Lower leg skin (tissue), 3 donors: ENCODE data around the gene NELL1.

Experiments
- POLR2A ChIP-seq, 2 donors: fragments of 450-650 bp; IDR thresholded peaks; one replicate each; pipeline ENCODE4 v1.6.1; 2016 to 2017; ENCODE audit warnings: antibody characterized with exemption in 2 of 2, mild to moderate bottlenecking in 1 of 2, moderate library complexity in 1 of 2
- TF ChIP-seq, protein P1 (sequence below), 3 donors: fragments of 450-650 bp; IDR thresholded peaks; one replicate each; pipeline ENCODE4 v1.5.1; 2016; ENCODE audit warnings: antibody characterized with exemption in 3 of 3, mild to moderate bottlenecking in 3 of 3, moderate library complexity in 2 of 3

GRCh38 chr11:20861322-20861721, 191.9 kb downstream of the NELL1 start:
- no peak for TF ChIP-seq POLR2A (IDR thresholded peaks at IDR 0.05)
- TF ChIP-seq, protein P1, sequence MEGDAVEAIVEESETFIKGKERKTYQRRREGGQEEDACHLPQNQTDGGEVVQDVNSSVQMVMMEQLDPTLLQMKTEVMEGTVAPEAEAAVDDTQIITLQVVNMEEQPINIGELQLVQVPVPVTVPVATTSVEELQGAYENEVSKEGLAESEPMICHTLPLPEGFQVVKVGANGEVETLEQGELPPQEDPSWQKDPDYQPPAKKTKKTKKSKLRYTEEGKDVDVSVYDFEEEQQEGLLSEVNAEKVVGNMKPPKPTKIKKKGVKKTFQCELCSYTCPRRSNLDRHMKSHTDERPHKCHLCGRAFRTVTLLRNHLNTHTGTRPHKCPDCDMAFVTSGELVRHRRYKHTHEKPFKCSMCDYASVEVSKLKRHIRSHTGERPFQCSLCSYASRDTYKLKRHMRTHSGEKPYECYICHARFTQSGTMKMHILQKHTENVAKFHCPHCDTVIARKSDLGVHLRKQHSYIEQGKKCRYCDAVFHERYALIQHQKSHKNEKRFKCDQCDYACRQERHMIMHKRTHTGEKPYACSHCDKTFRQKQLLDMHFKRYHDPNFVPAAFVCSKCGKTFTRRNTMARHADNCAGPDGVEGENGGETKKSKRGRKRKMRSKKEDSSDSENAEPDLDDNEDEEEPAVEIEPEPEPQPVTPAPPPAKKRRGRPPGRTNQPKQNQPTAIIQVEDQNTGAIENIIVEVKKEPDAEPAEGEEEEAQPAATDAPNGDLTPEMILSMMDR (IDR thresholded peaks at IDR 0.05) = no peak
